HG03354 (cell line): ENCODE data around the gene TMEM108.

ENCODE experiments used
- ATAC-seq: cut with Tn5 transposase; IDR thresholded peaks from one replicate; pipeline ENCODE4 v1.9.1; 2021; ENCODE audit warnings: mild to moderate bottlenecking; ENCODE audit not compliant: unreplicated experiment, poor library complexity, severe bottlenecking

TMEM108 gene

GRCh38 chr3:133394561-133395311 lies 356.5 kb downstream of the TMEM108 start:
- no peak for ATAC-seq

- no peak for ATAC-seq
These were observed 358.7 kb downstream of the TMEM108 start for GRCh38 chr3:133396906-133397305.

GRCh38 chr3:133400006-133400515 lies 361.9 kb downstream of the TMEM108 start, which contains the start of gene BFSP2:
Gene BFSP2 (plus strand): TSS chr3:133400056. CDS start chr3:133400084, 28 bp downstream.
- ATAC-seq, result no peak

GRCh38 chr3:133401374-133402135 lies 363.4 kb downstream of the TMEM108 start:
- ATAC-seq, result no peak

- ATAC-seq, result no peak
These were observed 366.7 kb downstream of the TMEM108 start for GRCh38 chr3:133404920-133405319.

- no peak for ATAC-seq
These were observed 370.2 kb downstream of the TMEM108 start for GRCh38 chr3:133408366-133408765.

GRCh38 chr3:133408961-133409360 lies 370.8 kb downstream of the TMEM108 start:
- no peak for ATAC-seq

- ATAC-seq, result no peak
These were observed 372.2 kb downstream of the TMEM108 start for GRCh38 chr3:133410191-133410892.

- no peak for ATAC-seq
These were observed 374.3 kb downstream of the TMEM108 start for GRCh38 chr3:133412183-133413132.

GRCh38 chr3:133413161-133414020 lies 375.2 kb downstream of the TMEM108 start:
- no peak for ATAC-seq

- ATAC-seq, result no peak
These were observed 375.8 kb downstream of the TMEM108 start for GRCh38 chr3:133414021-133414392.

GRCh38 chr3:133418361-133418760 lies 380.2 kb downstream of the TMEM108 start:
- ATAC-seq, result no peak

- no peak for ATAC-seq
These were observed 381.1 kb downstream of the TMEM108 start for GRCh38 chr3:133419151-133419909.

- ATAC-seq, result no peak
These were observed 387.0 kb downstream of the TMEM108 start for GRCh38 chr3:133424937-133425869.

- ATAC-seq, result no peak
These were observed 387.7 kb downstream of the TMEM108 start for GRCh38 chr3:133425898-133426297.

GRCh38 chr3:133426721-133427120 lies 388.5 kb downstream of the TMEM108 start:
- no peak for ATAC-seq

GRCh38 chr3:133428552-133428951 lies 390.4 kb downstream of the TMEM108 start:
- ATAC-seq, result no peak
